Activated CD4-positive, alpha-beta T cell treated with anti-CD3 and anti-CD28 coated beads, Interleukin-2, amount 50 U/mL, for 4 hours (primary cell): Measurements from ENCODE around the gene GRM7.

Experiments
- DNase-seq, 2 experiments: peaks; one replicate each; pipeline ENCODE4 v3.0.0-alpha.2; 2020

Gene GRM7

GRCh38 chr3:7249493-7250076 is 388.7 kb downstream of the GRM7 start:
- no peak for DNase-seq

- DNase-seq, result no peak
Measured at GRCh38 chr3:7254251-7254650, 393.3 kb downstream of the GRM7 start.

GRCh38 chr3:7260975-7261374 is 400.1 kb downstream of the GRM7 start:
- DNase-seq, result no peak

- DNase-seq, result no peak
Measured at GRCh38 chr3:7263347-7264195, 402.7 kb downstream of the GRM7 start.

- DNase-seq, result no peak
Measured at GRCh38 chr3:7264196-7264526, 403.2 kb downstream of the GRM7 start.

GRCh38 chr3:7265736-7266135 is 404.8 kb downstream of the GRM7 start:
- no peak for DNase-seq

- no peak for DNase-seq
Measured at GRCh38 chr3:7266551-7266950, 405.6 kb downstream of the GRM7 start.

GRCh38 chr3:7270731-7271130 is 409.8 kb downstream of the GRM7 start:
- DNase-seq, result no peak

GRCh38 chr3:7271631-7272030 is 410.7 kb downstream of the GRM7 start:
- no peak for DNase-seq

- no peak for DNase-seq
Measured at GRCh38 chr3:7272203-7272602, 411.3 kb downstream of the GRM7 start.

GRCh38 chr3:7275396-7275795 is 414.5 kb downstream of the GRM7 start:
- no peak for DNase-seq

GRCh38 chr3:7280318-7280717 is 419.4 kb downstream of the GRM7 start:
- no peak for DNase-seq

- DNase-seq, result no peak
Measured at GRCh38 chr3:7282988-7283387, 422.1 kb downstream of the GRM7 start.

- no peak for DNase-seq
Measured at GRCh38 chr3:7285505-7285904, 424.6 kb downstream of the GRM7 start.

GRCh38 chr3:7288133-7288532 is 427.2 kb downstream of the GRM7 start:
- DNase-seq, result no peak

- no peak for DNase-seq
Measured at GRCh38 chr3:7289121-7289520, 428.2 kb downstream of the GRM7 start.

GRCh38 chr3:7290077-7290825 is 429.3 kb downstream of the GRM7 start:
- no peak for DNase-seq

- no peak for DNase-seq
Measured at GRCh38 chr3:7292362-7292761, 431.4 kb downstream of the GRM7 start.

- DNase-seq, result no peak
Measured at GRCh38 chr3:7293286-7293685, 432.4 kb downstream of the GRM7 start.

- DNase-seq, result no peak
Measured at GRCh38 chr3:7305561-7305960, 444.6 kb downstream of the GRM7 start.

GRCh38 chr3:7306901-7307300 is 446.0 kb downstream of the GRM7 start:
- no peak for DNase-seq

GRCh38 chr3:7307410-7307809 is 446.5 kb downstream of the GRM7 start:
- no peak for DNase-seq

GRCh38 chr3:7309641-7310102 is 448.8 kb downstream of the GRM7 start:
- DNase-seq, result no peak

GRCh38 chr3:7315037-7315436 is 454.1 kb downstream of the GRM7 start:
- DNase-seq, result no peak
